Measurements from ENCODE around the gene PEDS1. TPM values are rescaled to one million over a fixed set of nuclear protein-coding genes. Genes with fewer than 3 reads are reported as not detected.

Gene PEDS1
- total and polyA plus RNA-seq, 9 donors = 7.5 to 18.2 (median 12.4) TPM

- Histone ChIP-seq H3K27me3 (no peaks in the 10 kb centered on the region), H3K36me3 (no peaks in the 10 kb centered on the region), H3K27ac (no peak overlapping the region), H3K9me3 (no peaks in the 10 kb centered on the region), H3K4me3 (no peak overlapping the region), H3K4me1 (ENCODE audit: insufficient read depth) (no peaks in the 10 kb centered on the region)
- intact Hi-C loops (cut with DNase I) = loop anchor here in 1 of 4 donors (5.0 kb wide), 1 partner anchor 37 kb away; no protein-coding TSS in a partner anchor
- 89 to 91% (median 89%) methylated on average over 13 of the region's 13 CpGs for WGBS, 3 donors
- TF ChIP-seq EP300 (IDR thresholded peaks at IDR 0.05) (no peak), CTCF (IDR thresholded peaks at IDR 0.05) (no peak), POLR2A (IDR thresholded peaks at IDR 0.05) (no peak)
- no peak for DNase-seq
These were observed 23.7 kb downstream of the PEDS1 start for GRCh38 chr20:50129662-50130355.

GRCh38 chr20:50128520-50128905 lies 25.0 kb downstream of the PEDS1 start:
- H3K4me3 ChIP-seq = no peak overlapping the region
- no peak overlapping the region for H3K27ac ChIP-seq
- no peaks in the 10 kb centered on the region for H3K4me1 ChIP-seq (ENCODE audit: insufficient read depth)
- intact Hi-C loops (cut with DNase I) = no loop called here
- no peak for TF ChIP-seq EP300 (IDR thresholded peaks at IDR 0.05)
- TF ChIP-seq CTCF (IDR thresholded peaks at IDR 0.05) = no peak
- no peak for TF ChIP-seq POLR2A (IDR thresholded peaks at IDR 0.05)
- no peaks in the 10 kb centered on the region for H3K36me3 ChIP-seq
- H3K9me3 ChIP-seq = no peaks in the 10 kb centered on the region
- WGBS, 3 donors = 85 to 86% (median 86%) methylated on average over 8 of the region's 8 CpGs
- DNase-seq = no peak
- no peaks in the 10 kb centered on the region for H3K27me3 ChIP-seq

- H3K27ac ChIP-seq = no peak overlapping the region
- H3K4me1 ChIP-seq (ENCODE audit: insufficient read depth) = no peaks in the 10 kb centered on the region
These were observed 25.7 kb downstream of the PEDS1 start for GRCh38 chr20:50127587-50128519.

More at GRCh38 chr20:50127587-50128519, 25.7 kb downstream of the PEDS1 start:
- Histone ChIP-seq H3K9me3 (no peaks in the 10 kb centered on the region), H3K36me3 (no peaks in the 10 kb centered on the region), H3K27me3 (no peaks in the 10 kb centered on the region), H3K4me3 (no peak overlapping the region)
- 91% methylated on average over 26 to 28 of the region's 28 CpGs for WGBS, 3 donors
- TF ChIP-seq POLR2A (IDR thresholded peaks at IDR 0.05) = no peak
- no peak for TF ChIP-seq CTCF (IDR thresholded peaks at IDR 0.05)
- no peak for TF ChIP-seq EP300 (IDR thresholded peaks at IDR 0.05)
- intact Hi-C loops (cut with DNase I) = no loop called here
- DNase-seq = no peak

Data from ovary (tissue), 9 donors.